Prostate gland (tissue), 2 donors: ENCODE data around the gene RPS17.

ENCODE experiments used
- POLR2A ChIP-seq: fragments of 450-650 bp; IDR thresholded peaks from one replicate; pipeline ENCODE4 v1.6.1; 2016; ENCODE audit warnings: antibody characterized with exemption, mild to moderate bottlenecking
- POLR2AphosphoS5 ChIP-seq: sonication (generic); formaldehyde crosslinking; IDR thresholded peaks from one replicate; pipeline ENCODE4 v1.6.1; 2017; ENCODE audit warnings: antibody characterized with exemption
- TF ChIP-seq, protein P1 (sequence below), 4 experiments: fragments of 200-600 bp in 2 of 4; fragments of 450-650 bp in 2 of 4; sonication (generic) in 2 of 4; IDR thresholded peaks; 1 replicate in 3 of 4; 2 replicates in 1 of 4; pipeline ENCODE4 v1.5.1; 2016 to 2019; ENCODE audit warnings: antibody characterized with exemption in 4 of 4, mild to moderate bottlenecking in 2 of 4, moderate library complexity in 2 of 4

DNA sequence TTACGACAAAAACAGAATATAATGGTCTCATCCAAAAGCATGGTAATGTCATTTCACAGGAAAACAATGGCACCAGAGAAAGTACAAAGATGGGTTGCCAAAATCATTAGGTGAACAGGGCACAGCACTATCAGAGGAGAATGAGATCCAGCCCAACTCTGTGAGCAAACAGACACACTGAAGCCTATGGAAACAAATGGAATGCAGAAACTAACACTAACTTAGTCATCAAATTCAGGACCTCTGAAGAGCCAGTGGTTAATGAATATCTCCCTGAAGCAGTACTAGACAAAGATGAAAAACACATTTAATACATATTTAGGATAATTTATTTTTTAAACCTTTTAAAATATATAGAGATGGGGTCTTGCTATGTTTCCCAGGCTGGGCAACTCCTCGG is 14.6 kb upstream of the RPS17 start:
- TF ChIP-seq, protein P1, sequence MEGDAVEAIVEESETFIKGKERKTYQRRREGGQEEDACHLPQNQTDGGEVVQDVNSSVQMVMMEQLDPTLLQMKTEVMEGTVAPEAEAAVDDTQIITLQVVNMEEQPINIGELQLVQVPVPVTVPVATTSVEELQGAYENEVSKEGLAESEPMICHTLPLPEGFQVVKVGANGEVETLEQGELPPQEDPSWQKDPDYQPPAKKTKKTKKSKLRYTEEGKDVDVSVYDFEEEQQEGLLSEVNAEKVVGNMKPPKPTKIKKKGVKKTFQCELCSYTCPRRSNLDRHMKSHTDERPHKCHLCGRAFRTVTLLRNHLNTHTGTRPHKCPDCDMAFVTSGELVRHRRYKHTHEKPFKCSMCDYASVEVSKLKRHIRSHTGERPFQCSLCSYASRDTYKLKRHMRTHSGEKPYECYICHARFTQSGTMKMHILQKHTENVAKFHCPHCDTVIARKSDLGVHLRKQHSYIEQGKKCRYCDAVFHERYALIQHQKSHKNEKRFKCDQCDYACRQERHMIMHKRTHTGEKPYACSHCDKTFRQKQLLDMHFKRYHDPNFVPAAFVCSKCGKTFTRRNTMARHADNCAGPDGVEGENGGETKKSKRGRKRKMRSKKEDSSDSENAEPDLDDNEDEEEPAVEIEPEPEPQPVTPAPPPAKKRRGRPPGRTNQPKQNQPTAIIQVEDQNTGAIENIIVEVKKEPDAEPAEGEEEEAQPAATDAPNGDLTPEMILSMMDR (IDR thresholded peaks at IDR 0.05), result no peak
- no peak for TF ChIP-seq POLR2A
- TF ChIP-seq POLR2AphosphoS5, result no peak
